ENCODE measurements around the gene TBC1D17.

- TF ChIP-seq CTCF (IDR thresholded peaks at IDR 0.05; ENCODE audit: low read depth, low read length): no peak
- TF ChIP-seq EZH2phosphoT487 (IDR thresholded peaks at IDR 0.05; ENCODE audit: low read depth): no peak
These were observed 44.6 kb downstream of the TBC1D17 start for GRCh38 chr19:49921871-49922795.
